ENCODE data around the gene FAM240A.

DNA sequence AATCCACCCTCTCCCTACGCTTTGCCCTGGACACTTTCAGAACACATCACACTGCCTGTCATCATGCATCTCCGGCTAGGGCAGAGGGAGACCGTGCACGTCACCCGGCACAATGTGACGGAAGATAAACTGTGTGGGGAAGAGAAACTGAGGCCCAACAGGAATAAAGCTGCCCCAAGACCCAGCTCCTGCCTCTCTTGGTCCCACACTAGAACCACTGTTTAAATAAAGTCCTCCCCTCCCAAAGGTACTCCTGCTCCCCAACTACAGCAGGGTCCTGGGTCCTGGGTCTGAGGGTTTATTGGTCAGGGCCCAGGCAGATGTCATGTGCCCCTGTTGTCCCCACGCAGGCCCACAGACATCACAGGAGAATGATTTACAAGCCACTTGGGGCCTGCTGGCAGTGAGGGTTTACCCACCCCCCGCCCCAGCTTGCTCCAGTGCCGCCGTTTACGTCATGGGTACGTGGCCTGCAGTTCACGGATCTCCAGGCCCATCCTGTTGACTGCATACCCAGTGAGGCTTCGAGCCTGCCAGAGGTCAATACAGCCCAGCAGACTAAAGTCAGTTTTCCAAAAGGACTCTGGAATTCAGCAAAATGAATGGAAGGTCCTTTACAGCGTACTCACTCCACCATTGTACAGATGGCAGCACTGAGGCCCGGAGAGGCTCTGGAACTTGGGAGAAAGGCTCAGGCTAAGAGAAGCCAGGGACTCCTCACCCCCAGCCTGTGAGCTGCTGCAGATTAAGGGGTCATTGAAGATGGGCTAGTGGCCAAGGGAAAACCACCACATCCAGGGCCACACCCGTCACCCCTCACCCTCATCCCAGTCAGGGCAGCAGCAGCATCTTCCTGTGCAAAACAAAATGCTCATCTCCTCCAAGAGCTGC, 57.9 kb downstream of the FAM240A start:
- TF ChIP-seq CTCF (IDR thresholded peaks at IDR 0.05 in 4 of 5, conservative IDR thresholded peaks at IDR 0.05 in 1 of 5) (no peak), POLR2A (IDR thresholded peaks at IDR 0.05) (no peak)

All from gastrocnemius medialis (tissue), 4 donors.